HG02623 (cell line): ENCODE results near the gene MCM5.
"Not testable (repeated sequence)": the region's sequence is repeated elsewhere in the genome, so short reads cannot be mapped to it uniquely, and the experiment has no call there.

Experiments
- ATAC-seq: cut with Tn5 transposase; IDR thresholded peaks from one replicate; pipeline ENCODE4 v1.9.1; 2021; ENCODE audit warnings: moderate library complexity; ENCODE audit not compliant: unreplicated experiment

The MCM5 gene

GRCh38 chr22:35470903-35471321, 71.0 kb downstream of the MCM5 start:
- ATAC-seq: no peak

DNA sequence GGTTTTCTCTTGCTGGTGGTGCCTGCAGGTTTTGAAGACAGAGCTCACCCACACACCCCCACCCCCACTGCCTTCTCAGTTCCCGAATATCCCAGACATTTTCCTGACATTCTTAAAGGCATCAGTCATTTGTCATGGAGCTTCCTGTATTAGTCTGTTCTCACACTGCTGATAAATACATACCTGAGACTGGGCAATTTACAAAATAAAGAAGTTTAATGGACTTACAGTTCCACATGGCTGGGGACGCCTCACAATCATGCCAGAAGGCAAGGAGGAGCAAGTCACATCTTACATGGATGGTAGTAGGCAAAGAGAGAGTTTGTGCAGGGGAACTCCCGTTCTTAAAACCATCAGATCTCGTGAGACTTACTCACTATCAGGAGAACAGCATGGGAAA, 71.6 kb downstream of the MCM5 start:
- not testable (repeated sequence) for ATAC-seq

- no peak for ATAC-seq
These were observed 72.5 kb downstream of the MCM5 start for GRCh38 chr22:35472488-35472887.

DNA sequence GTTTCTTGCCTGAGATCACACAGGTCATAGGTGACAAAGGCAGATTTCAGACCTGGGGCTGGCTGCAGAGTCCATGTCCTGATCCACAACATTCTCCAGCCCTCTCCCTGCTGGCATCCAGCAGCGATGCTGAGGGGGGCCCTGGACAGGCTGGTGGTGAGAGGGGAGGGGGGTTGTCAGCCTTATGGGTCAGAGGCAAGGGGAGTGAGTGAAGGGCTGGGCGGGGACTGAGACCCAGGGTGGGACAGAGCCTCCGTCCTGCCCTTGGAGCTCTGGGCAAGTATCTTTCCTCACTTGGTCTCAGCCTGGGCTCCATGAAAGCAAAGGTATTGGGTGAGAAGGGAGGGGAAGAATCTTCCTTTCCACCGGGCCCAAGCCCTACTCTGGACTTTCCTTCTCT, 74.0 kb downstream of the MCM5 start:
- no peak for ATAC-seq
